Kidney epithelial cell (primary cell): ENCODE data around the gene HELLS. TPM values are rescaled to one million over a fixed set of nuclear protein-coding genes. Genes with fewer than 3 reads are reported as not detected.
A peak's percentile ranks its signal among the peaks of the same experiment; 100 is the strongest.
"Not testable (repeated sequence)": the region's sequence is repeated elsewhere in the genome, so short reads cannot be mapped to it uniquely, and the experiment has no call there.

Experiments
- DNase-seq: peaks from one replicate; pipeline ENCODE4 v3.0.0-alpha.2; 2010; ENCODE audit warnings: low read depth
- H3K27me3 ChIP-seq: 2 replicates; pipeline ENCODE4 v1.6.0; 2011; ENCODE audit warnings: low read length; ENCODE audit not compliant: control insufficient read depth, insufficient read depth
- H3K36me3 ChIP-seq: 2 replicates; pipeline ENCODE4 v1.5.1; 2011; ENCODE audit warnings: low read length; ENCODE audit not compliant: control insufficient read depth, insufficient read depth
- H3K4me3 ChIP-seq: 2 replicates; pipeline ENCODE4 v1.5.1; 2011; ENCODE audit warnings: low read depth, mild to moderate bottlenecking, control low read depth, low read length
- total RNA-seq: library from RNA; depleted of rRNA; stranded (reverse); fragments of >200 nt; gene quantifications from 2 replicates; pipeline ENCODE4 v1.2.3, GENCODE V29; 2015
- TF ChIP-seq, protein P1 (sequence below): IDR thresholded peaks from 2 replicates; pipeline ENCODE4 v1.5.1; 2011; ENCODE audit warnings: mild to moderate bottlenecking, moderate library complexity, low read length, control low read depth, inconsistent platforms; ENCODE audit not compliant: insufficient read depth, poor library complexity, severe bottlenecking

HELLS gene
- total RNA-seq, 1 donor from 2014 or later: 28.7 TPM

DNA sequence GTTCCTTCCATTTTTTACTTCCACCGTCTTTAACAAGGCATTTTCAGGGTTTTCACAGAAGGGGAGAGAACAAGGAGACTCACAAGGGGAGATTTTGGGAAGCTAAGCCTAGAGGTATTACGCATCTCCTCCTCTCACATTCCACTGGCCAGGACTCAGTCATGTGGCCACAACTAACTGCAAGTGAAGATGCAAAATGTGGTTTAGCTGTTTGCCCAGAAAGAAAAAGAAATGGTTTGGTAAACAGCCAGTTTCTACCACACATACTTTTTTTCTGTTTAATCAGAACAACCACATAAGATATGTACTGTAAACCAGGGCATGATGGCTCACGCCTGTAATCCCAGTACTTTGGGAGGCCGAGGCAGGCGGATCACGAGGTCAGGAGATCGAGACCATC lies 21.4 kb upstream of the HELLS start:
- H3K4me3 ChIP-seq: no peak overlapping the region
- H3K27me3 ChIP-seq: no peaks in the 10 kb centered on the region
- DNase-seq: no peak
- TF ChIP-seq, protein P1, sequence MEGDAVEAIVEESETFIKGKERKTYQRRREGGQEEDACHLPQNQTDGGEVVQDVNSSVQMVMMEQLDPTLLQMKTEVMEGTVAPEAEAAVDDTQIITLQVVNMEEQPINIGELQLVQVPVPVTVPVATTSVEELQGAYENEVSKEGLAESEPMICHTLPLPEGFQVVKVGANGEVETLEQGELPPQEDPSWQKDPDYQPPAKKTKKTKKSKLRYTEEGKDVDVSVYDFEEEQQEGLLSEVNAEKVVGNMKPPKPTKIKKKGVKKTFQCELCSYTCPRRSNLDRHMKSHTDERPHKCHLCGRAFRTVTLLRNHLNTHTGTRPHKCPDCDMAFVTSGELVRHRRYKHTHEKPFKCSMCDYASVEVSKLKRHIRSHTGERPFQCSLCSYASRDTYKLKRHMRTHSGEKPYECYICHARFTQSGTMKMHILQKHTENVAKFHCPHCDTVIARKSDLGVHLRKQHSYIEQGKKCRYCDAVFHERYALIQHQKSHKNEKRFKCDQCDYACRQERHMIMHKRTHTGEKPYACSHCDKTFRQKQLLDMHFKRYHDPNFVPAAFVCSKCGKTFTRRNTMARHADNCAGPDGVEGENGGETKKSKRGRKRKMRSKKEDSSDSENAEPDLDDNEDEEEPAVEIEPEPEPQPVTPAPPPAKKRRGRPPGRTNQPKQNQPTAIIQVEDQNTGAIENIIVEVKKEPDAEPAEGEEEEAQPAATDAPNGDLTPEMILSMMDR: no peak
- H3K36me3 ChIP-seq: no peaks in the 10 kb centered on the region

DNA sequence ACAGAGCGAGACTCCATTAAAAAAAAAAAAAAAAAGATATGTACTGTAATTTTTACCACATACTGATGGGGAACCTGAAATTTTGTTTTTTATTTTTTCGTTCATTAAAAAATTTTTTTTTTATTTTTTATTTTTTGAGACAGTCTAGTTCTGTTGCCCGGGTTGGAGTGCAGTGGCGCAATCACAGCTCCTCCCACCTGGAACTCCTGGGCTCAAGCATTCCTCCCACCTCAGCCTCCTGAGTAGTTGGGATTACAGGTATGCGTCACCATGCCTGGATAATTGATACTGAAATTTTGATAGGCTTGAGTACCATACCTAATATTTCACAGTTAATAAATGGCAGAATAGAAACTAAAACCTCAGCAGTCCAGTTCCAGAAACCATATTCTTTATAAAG lies 20.9 kb upstream of the HELLS start:
- TF ChIP-seq, protein P1: no peak
- Histone ChIP-seq H3K4me3 (no peak overlapping the region), H3K27me3 (no peaks in the 10 kb centered on the region), H3K36me3 (no peaks in the 10 kb centered on the region)
- DNase-seq: no peak

DNA sequence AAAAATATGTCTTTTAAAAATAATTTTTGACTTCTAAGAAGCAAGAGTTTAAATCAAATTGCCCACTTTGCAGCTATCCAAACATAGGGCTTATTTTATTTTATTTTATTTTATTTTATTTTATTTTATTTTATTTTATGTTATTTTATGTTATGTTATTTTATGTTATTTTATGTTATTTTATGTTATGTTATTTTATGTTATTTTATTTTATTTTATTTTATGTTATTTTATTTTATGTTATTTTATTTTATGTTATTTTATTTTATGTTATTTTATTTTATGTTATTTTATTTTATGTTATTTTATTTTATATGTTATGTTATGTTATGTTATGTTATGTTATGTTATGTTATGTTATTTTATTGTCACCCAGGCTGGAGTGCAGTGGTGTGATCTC lies 14.0 kb upstream of the HELLS start:
- DNase-seq, H3K4me3 ChIP-seq, H3K27me3 ChIP-seq, H3K36me3 ChIP-seq: not testable (repeated sequence)

DNA sequence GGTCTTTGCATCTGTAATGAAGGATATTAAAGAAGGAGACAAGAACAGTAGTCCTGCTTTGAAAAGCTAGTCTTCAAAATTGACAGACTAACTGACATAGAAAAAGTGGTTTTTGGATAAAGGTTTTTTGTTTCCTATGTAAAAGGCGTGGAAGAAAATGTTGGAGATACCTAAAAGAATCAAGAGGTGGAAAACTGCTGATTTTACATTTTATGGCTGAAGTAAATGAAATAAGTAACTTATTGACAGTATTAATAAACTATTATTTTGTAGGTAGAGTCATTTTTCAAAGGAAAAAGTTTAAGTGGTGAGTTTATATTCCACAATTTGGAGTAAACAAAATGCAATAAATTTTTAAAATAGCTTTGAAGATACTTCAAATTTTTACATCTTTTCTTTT lies 12.6 kb upstream of the HELLS start:
- TF ChIP-seq, protein P1: no peak
- H3K27me3 ChIP-seq: no peaks in the 10 kb centered on the region
- no peak overlapping the region for H3K4me3 ChIP-seq
- no peaks in the 10 kb centered on the region for H3K36me3 ChIP-seq
- no peak for DNase-seq

DNA sequence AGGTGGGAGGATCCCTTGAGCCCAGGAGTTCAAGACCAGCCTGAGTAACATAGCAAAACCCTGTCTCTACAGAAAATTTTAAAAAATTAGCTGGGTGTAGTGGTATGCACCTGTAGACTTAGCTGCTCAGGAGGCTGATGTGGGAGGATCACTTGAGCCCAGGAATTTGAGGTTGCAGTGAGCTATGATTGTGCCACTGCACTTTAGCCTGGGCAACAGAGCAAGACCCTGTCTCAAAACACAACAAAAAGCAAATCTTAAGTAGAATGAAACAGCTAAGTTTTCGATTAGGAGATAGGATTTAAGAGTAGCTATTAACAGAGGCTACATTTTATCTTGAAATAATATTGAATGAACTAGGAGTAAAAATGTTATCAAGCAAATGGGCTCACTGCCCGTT lies 3.3 kb upstream of the HELLS start:
- DNase-seq, H3K4me3 ChIP-seq: not testable (repeated sequence)

DNA sequence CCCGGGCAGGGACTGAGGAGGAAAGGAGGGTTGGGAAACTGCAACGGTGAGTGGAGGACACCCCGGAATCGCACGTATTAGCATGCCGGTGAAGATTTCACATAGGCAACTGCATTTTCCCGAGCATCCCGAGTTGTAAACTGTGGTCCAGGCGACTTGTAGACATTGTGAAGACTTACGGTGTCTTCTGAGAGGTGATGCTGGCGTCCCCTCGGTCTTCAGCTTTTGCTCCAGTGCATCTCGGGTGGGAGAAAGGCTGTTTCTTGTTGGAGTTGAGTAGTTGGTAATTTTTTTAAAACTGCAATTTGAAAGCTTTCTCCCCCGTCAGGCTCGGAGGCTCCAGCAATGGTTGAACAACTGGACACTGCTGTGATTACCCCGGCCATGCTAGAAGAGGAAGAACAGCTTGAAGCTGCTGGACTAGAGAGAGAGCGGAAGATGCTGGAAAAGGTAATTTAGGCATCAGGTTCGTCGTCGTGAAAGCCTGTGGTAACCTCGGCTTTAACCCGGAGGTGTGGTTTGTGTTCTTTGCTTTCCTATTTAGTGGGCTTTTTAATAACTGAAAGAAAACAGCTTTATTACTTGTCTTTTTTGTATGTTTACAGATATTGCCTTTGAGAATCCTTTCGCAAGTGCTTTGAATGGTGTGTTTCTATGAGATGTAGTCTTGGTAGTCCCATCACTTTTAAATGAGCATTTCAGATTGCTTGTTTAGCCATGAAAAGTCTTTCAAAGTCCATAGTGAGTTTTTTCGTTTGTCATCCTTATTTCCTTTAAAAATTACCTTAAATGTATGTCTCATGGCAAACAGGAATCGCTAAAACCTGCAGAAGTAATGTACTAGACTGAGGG lies 687 bp downstream of the HELLS start:
- TF ChIP-seq, protein P1: no peak
- H3K27me3 ChIP-seq: no peaks in the 10 kb centered on the region
- peak overlapping the region; percentile 94 for H3K4me3 ChIP-seq
- no peak for DNase-seq
- no peaks in the 10 kb centered on the region for H3K36me3 ChIP-seq

More for the DNA sequence above, 3.3 kb upstream of the HELLS start:
- not testable (repeated sequence) for H3K36me3 ChIP-seq, H3K27me3 ChIP-seq

DNA sequence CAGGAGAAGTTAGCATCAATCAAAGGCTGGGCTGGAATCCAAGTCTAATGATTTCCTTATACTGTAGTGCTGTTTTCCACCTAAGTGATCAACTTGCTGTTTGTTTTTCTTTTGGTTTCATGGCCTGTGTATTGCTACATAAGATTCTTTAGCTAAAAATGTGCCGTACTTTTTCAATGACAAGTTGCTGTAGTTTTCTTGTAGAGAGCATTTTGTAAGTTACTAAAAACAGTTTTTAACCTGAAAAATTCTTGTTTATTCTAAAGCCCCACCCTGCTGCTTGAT lies 1.3 kb downstream of the HELLS start:
- TF ChIP-seq, protein P1: no peak
- Histone ChIP-seq H3K27me3 (no peaks in the 10 kb centered on the region), H3K36me3 (no peaks in the 10 kb centered on the region), H3K4me3 (peak overlapping the region; percentile 94)
- DNase-seq: no peak
